ENCODE data around the gene ERFE. TPM values are rescaled to one million over a fixed set of nuclear protein-coding genes. Genes with fewer than 3 reads are reported as not detected.

ERFE gene
- total RNA-seq, 4 donors from 2014 or later, result 0.39 to 0.66 TPM; not detected in 2

- no peak overlapping the region for H3K4me3 ChIP-seq
- no peak for DNase-seq (ENCODE audit: extremely low spot score)
- no peaks in the 10 kb centered on the region for H3K27me3 ChIP-seq
- peaks cover 0 to 3% (median 0%) of the 10 kb centered on the region in 4 donors for H3K36me3 ChIP-seq
- no CpG with 5 or more reads among the region's 13 CpGs for WGBS
- TF ChIP-seq, protein P1, sequence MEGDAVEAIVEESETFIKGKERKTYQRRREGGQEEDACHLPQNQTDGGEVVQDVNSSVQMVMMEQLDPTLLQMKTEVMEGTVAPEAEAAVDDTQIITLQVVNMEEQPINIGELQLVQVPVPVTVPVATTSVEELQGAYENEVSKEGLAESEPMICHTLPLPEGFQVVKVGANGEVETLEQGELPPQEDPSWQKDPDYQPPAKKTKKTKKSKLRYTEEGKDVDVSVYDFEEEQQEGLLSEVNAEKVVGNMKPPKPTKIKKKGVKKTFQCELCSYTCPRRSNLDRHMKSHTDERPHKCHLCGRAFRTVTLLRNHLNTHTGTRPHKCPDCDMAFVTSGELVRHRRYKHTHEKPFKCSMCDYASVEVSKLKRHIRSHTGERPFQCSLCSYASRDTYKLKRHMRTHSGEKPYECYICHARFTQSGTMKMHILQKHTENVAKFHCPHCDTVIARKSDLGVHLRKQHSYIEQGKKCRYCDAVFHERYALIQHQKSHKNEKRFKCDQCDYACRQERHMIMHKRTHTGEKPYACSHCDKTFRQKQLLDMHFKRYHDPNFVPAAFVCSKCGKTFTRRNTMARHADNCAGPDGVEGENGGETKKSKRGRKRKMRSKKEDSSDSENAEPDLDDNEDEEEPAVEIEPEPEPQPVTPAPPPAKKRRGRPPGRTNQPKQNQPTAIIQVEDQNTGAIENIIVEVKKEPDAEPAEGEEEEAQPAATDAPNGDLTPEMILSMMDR (IDR thresholded peaks at IDR 0.05), result no peak
- TF ChIP-seq EP300 (IDR thresholded peaks at IDR 0.05) (no peak), POLR2A (IDR thresholded peaks at IDR 0.05; ENCODE audit: low read depth) (no peak)
- no peak overlapping the region for H3K27ac ChIP-seq (replicated peaks in 1 of 4)
- intact Hi-C loops (cut with DNase I), result no loop called here
- peaks cover 0 to 11% (median 2%) of the 10 kb centered on the region in 4 donors for H3K4me1 ChIP-seq
- H3K9me3 ChIP-seq, result no peaks in the 10 kb centered on the region
These were observed 7.6 kb upstream of the ERFE start for GRCh38 chr2:238151205-238151604.

GRCh38 chr2:238151628-238152235 is 7.0 kb upstream of the ERFE start:
- Histone ChIP-seq H3K4me1 (peaks cover 0 to 11% (median 2%) of the 10 kb centered on the region in 4 donors), H3K27ac (replicated peaks in 1 of 4) (no peak overlapping the region), H3K36me3 (peaks cover 0 to 3% (median 0%) of the 10 kb centered on the region in 4 donors), H3K27me3 (no peaks in the 10 kb centered on the region), H3K9me3 (no peaks in the 10 kb centered on the region), H3K4me3 (no peak overlapping the region)
- no peak for TF ChIP-seq POLR2AphosphoS5 (IDR thresholded peaks at IDR 0.05)
- TF ChIP-seq POLR2A (IDR thresholded peaks at IDR 0.05; ENCODE audit: low read depth), result no peak
- TF ChIP-seq EP300 (IDR thresholded peaks at IDR 0.05), result no peak
- TF ChIP-seq, protein P1 (IDR thresholded peaks at IDR 0.05), result no peak
- intact Hi-C loops (cut with DNase I), result no loop called here
- no peak for DNase-seq (ENCODE audit: extremely low spot score)
- WGBS, result 98% methylated on average over 8 of the region's 16 CpGs

- Histone ChIP-seq H3K4me1 (peaks cover 0 to 12% (median 3%) of the 10 kb centered on the region in 4 donors), H3K36me3 (peaks cover 0 to 3% (median 0%) of the 10 kb centered on the region in 4 donors), H3K27me3 (peaks cover 0 to 5% (median under 1%) of the 10 kb centered on the region in 4 donors), H3K27ac (replicated peaks in 1 of 4) (no peak overlapping the region), H3K9me3 (no peaks in the 10 kb centered on the region), H3K4me3 (no peak overlapping the region)
- TF ChIP-seq, protein P1 (IDR thresholded peaks at IDR 0.05), result no peak
- TF ChIP-seq EP300 (IDR thresholded peaks at IDR 0.05), result no peak
- no peak for TF ChIP-seq POLR2AphosphoS5 (IDR thresholded peaks at IDR 0.05)
- 75% methylated on average over 19 of the region's 22 CpGs for WGBS
- intact Hi-C loops (cut with DNase I), result no loop called here
- no peak for DNase-seq (ENCODE audit: extremely low spot score)
These were observed 5.7 kb upstream of the ERFE start for GRCh38 chr2:238152771-238153688.

GRCh38 chr2:238154570-238154969 is 4.2 kb upstream of the ERFE start:
- Histone ChIP-seq H3K4me1 (peaks cover 10 to 25% (median 17%) of the 10 kb centered on the region in 4 donors), H3K36me3 (peaks cover 0 to 3% (median 0%) of the 10 kb centered on the region in 4 donors), H3K4me3 (no peak overlapping the region), H3K9me3 (no peaks in the 10 kb centered on the region), H3K27me3 (peaks cover 0 to 18% (median 8%) of the 10 kb centered on the region in 4 donors), H3K27ac (replicated peaks in 1 of 4) (no peak overlapping the region)
- DNase-seq (ENCODE audit: extremely low spot score), result no peak
- TF ChIP-seq POLR2A (IDR thresholded peaks at IDR 0.05; ENCODE audit: low read depth) (no peak), EP300 (IDR thresholded peaks at IDR 0.05) (no peak), POLR2AphosphoS5 (IDR thresholded peaks at IDR 0.05) (no peak)
- TF ChIP-seq, protein P1 (IDR thresholded peaks at IDR 0.05), result no peak
- intact Hi-C loops (cut with DNase I), result no loop called here
- WGBS, result 85% methylated on average over 2 of the region's 10 CpGs

Data from esophagus muscularis mucosa (tissue), 4 donors.